Neural cell (in vitro differentiated cells): Measurements from ENCODE around the gene STX8. TPM values are rescaled to one million over a fixed set of nuclear protein-coding genes. Genes with fewer than 3 reads are reported as not detected.

Source experiments
- H2AFZ ChIP-seq: fragments of 200-600, 300-800 bp; sonication (generic), shearing (Covaris generic); 2 replicates; pipeline ENCODE4 v1.6.0; 2014; ENCODE audit warnings: low read depth, mild to moderate bottlenecking, antibody characterized with exemption, low read length, moderate library complexity
- H3F3A ChIP-seq: fragments of 200-600 bp; shearing (Covaris generic); 2 replicates; pipeline ENCODE4 v1.6.1; 2016; ENCODE audit warnings: mild to moderate bottlenecking, moderate library complexity, mixed read lengths, antibody characterized with exemption, low read length; ENCODE audit not compliant: insufficient read depth, poor library complexity, severe bottlenecking
- H3K27ac ChIP-seq: fragments of 200-600, 300-800 bp; sonication (generic), shearing (Covaris generic); 2 replicates; pipeline ENCODE4 v1.5.1; 2014; ENCODE audit warnings: mild to moderate bottlenecking, low read length, moderate library complexity
- H3K27me3 ChIP-seq: fragments of 300-800, 200-600 bp; sonication (generic), shearing (Covaris generic); 2 replicates; pipeline ENCODE4 v1.6.0; 2014; ENCODE audit warnings: mild to moderate bottlenecking, low read depth, low read length, moderate library complexity; ENCODE audit not compliant: insufficient read depth
- H3K36me3 ChIP-seq: fragments of 300-800, 200-600 bp; sonication (generic), shearing (Covaris generic); 2 replicates; pipeline ENCODE4 v1.5.1; 2014; ENCODE audit warnings: mild to moderate bottlenecking, antibody characterized with exemption, low read length, moderate library complexity; ENCODE audit not compliant: insufficient read depth
- H3K4me2 ChIP-seq: fragments of 300-800, 200-600 bp; sonication (generic), shearing (Covaris generic); 2 replicates; pipeline ENCODE4 v1.6.0; 2014; ENCODE audit warnings: mild to moderate bottlenecking, low read length
- H3K4me3 ChIP-seq: fragments of 300-800, 200-600 bp; sonication (generic), shearing (Covaris generic); 2 replicates; pipeline ENCODE4 v1.5.1; 2014; ENCODE audit warnings: mild to moderate bottlenecking, low read length, moderate library complexity
- H3K79me2 ChIP-seq: fragments of 200-600 bp; shearing (Covaris generic); replicated peaks from 2 replicates; pipeline ENCODE4 v1.6.0; 2014; ENCODE audit warnings: mild to moderate bottlenecking, low read length, moderate library complexity; ENCODE audit not compliant: insufficient read depth
- H3K9ac ChIP-seq: fragments of 300-800, 200-600 bp; sonication (generic), shearing (Covaris generic); 2 replicates; pipeline ENCODE4 v1.6.1; 2016; ENCODE audit warnings: mild to moderate bottlenecking, low read length, mixed read lengths
- H3K9me2 ChIP-seq: fragments of 200-600 bp; shearing (Covaris generic); 2 replicates; pipeline ENCODE4 v1.6.1; 2016; ENCODE audit warnings: mild to moderate bottlenecking, low read length, mixed read lengths; ENCODE audit not compliant: insufficient read depth
- H3K9me3 ChIP-seq: fragments of 200-600, 300-800 bp; sonication (generic), shearing (Covaris generic); 2 replicates; pipeline ENCODE4 v1.6.1; 2016; ENCODE audit warnings: mild to moderate bottlenecking, mixed run types, low read length, moderate library complexity, mixed read lengths
- H4K20me1 ChIP-seq: fragments of 200-600 bp; shearing (Covaris generic); 2 replicates; pipeline ENCODE4 v1.6.1; 2016; ENCODE audit warnings: mild to moderate bottlenecking, mixed run types; ENCODE audit not compliant: insufficient read depth
- CTCF ChIP-seq: fragments of 450-650 bp; IDR thresholded peaks from 2 replicates; pipeline ENCODE4 v1.5.1; 2014; ENCODE audit warnings: antibody characterized with exemption, mild to moderate bottlenecking, moderate library complexity; ENCODE audit not compliant: poor library complexity, severe bottlenecking
- EP300 ChIP-seq: fragments of 450-650 bp; conservative IDR thresholded peaks from 2 replicates; pipeline ENCODE4 v1.6.1; 2014; ENCODE audit warnings: antibody characterized with exemption, mild to moderate bottlenecking, moderate library complexity; ENCODE audit not compliant: poor library complexity, severe bottlenecking
- EZH2 ChIP-seq: fragments of 200-600, 300-800 bp; shearing (Covaris generic), sonication (generic); IDR thresholded peaks from 2 replicates; pipeline ENCODE4 v1.6.1; 2014; ENCODE audit warnings: antibody characterized with exemption, low read length, borderline replicate concordance, mild to moderate bottlenecking; ENCODE audit not compliant: insufficient read depth, poor library complexity, severe bottlenecking
- MXI1 ChIP-seq: fragments of 450-650 bp; conservative IDR thresholded peaks from 2 replicates; pipeline ENCODE4 v1.6.1; 2014; ENCODE audit warnings: antibody characterized with exemption, mild to moderate bottlenecking; ENCODE audit not compliant: poor library complexity, severe bottlenecking
- POLR2AphosphoS5 ChIP-seq: IDR thresholded peaks from 2 replicates; pipeline ENCODE4 v1.6.1; 2012
- RAD21 ChIP-seq: fragments of 450-650 bp; conservative IDR thresholded peaks from 2 replicates; pipeline ENCODE4 v1.6.1; 2014; ENCODE audit warnings: antibody characterized with exemption, mild to moderate bottlenecking, moderate library complexity
- REST ChIP-seq: IDR thresholded peaks from 2 replicates; pipeline ENCODE4 v1.6.1; 2012; ENCODE audit warnings: borderline replicate concordance
- SMC3 ChIP-seq: fragments of 450-650 bp; conservative IDR thresholded peaks from 2 replicates; pipeline ENCODE4 v1.6.1; 2014; ENCODE audit warnings: antibody characterized with exemption, mild to moderate bottlenecking, moderate library complexity; ENCODE audit not compliant: poor library complexity
- TAF1 ChIP-seq: IDR thresholded peaks from 2 replicates; pipeline ENCODE4 v1.6.1; 2012; ENCODE audit warnings: low read depth
- polyA plus RNA-seq: library from polyadenylated mRNA; depleted of rRNA; stranded (reverse); fragments of >200 nt; gene quantifications from 2 replicates; pipeline ENCODE4 v1.2.3, GENCODE V29; 2014

The STX8 gene
- polyA plus RNA-seq, 1 donor from 2014 or later = 100 TPM

- Histone ChIP-seq H3F3A (no peaks in the 10 kb centered on the region), H3K27me3 (no peaks in the 10 kb centered on the region), H3K79me2 (no peaks in the 10 kb centered on the region), H2AFZ (no peak overlapping the region), H3K4me2 (no peak overlapping the region), H3K9me2 (no peaks in the 10 kb centered on the region), H3K27ac (no peak overlapping the region), H3K4me3 (no peak overlapping the region), H4K20me1 (no peaks in the 10 kb centered on the region), H3K36me3 (no peaks in the 10 kb centered on the region), H3K9ac (no peak overlapping the region), H3K9me3 (no peaks in the 10 kb centered on the region)
- no peak for TF ChIP-seq EP300
- TF ChIP-seq SMC3 = no peak
- no peak for TF ChIP-seq POLR2AphosphoS5
Measured at GRCh38 chr17:9266031-9266680, 309.5 kb downstream of the STX8 start.

GRCh38 chr17:9261081-9262012 lies 314.3 kb downstream of the STX8 start:
- TF ChIP-seq EP300 = peak; percentile 66
- no peak for TF ChIP-seq EZH2
- peak; percentile 88 for TF ChIP-seq POLR2AphosphoS5
- no peak for TF ChIP-seq RAD21
- H4K20me1 ChIP-seq = no peaks in the 10 kb centered on the region
- no peaks in the 10 kb centered on the region for H3F3A ChIP-seq
- H3K9me2 ChIP-seq = no peaks in the 10 kb centered on the region
- H3K4me2 ChIP-seq = no peak overlapping the region
- no peaks in the 10 kb centered on the region for H3K79me2 ChIP-seq
- no peaks in the 10 kb centered on the region for H3K27me3 ChIP-seq
- no peak overlapping the region for H2AFZ ChIP-seq
- no peaks in the 10 kb centered on the region for H3K36me3 ChIP-seq
- no peak overlapping the region for H3K27ac ChIP-seq
- H3K9me3 ChIP-seq = no peaks in the 10 kb centered on the region
- H3K4me3 ChIP-seq = no peak overlapping the region
- no peak overlapping the region for H3K9ac ChIP-seq

GRCh38 chr17:9259419-9259818 lies 316.2 kb downstream of the STX8 start:
- Histone ChIP-seq H3K36me3 (no peaks in the 10 kb centered on the region), H3K27me3 (no peaks in the 10 kb centered on the region), H3K79me2 (no peaks in the 10 kb centered on the region), H3K9me2 (no peaks in the 10 kb centered on the region), H2AFZ (no peak overlapping the region), H3K27ac (no peak overlapping the region), H3K4me3 (no peak overlapping the region), H3K9ac (no peak overlapping the region), H3F3A (no peaks in the 10 kb centered on the region), H4K20me1 (no peaks in the 10 kb centered on the region), H3K4me2 (no peak overlapping the region), H3K9me3 (no peaks in the 10 kb centered on the region)
- TF ChIP-seq SMC3 = no peak
- no peak for TF ChIP-seq RAD21
- TF ChIP-seq TAF1 = no peak
- no peak for TF ChIP-seq EZH2
- TF ChIP-seq POLR2AphosphoS5 = no peak
- no peak for TF ChIP-seq EP300
- no peak for TF ChIP-seq MXI1
- no peak for TF ChIP-seq REST
- TF ChIP-seq CTCF = no peak
